ENCODE results near the gene LPAR3. TPM values are rescaled to one million over a fixed set of nuclear protein-coding genes. Genes with fewer than 3 reads are reported as not detected.

The LPAR3 gene
- total RNA-seq, 4 donors from 2014 or later: 1.5 TPM; not detected in 3

GRCh38 chr1:84876353-84876752 is 16.7 kb downstream of the LPAR3 start:
- TF ChIP-seq CTCF (IDR thresholded peaks at IDR 0.05): no peak
- H3K9me3 ChIP-seq: no peaks in the 10 kb centered on the region
- DNase-seq (ENCODE audit: low spot score in 2 of 2): no peak
- no peaks in the 10 kb centered on the region for H3K4me1 ChIP-seq
- no peaks in the 10 kb centered on the region for H3K36me3 ChIP-seq
- 91 to 94% methylated on average over 5 of the region's 5 CpGs for WGBS, 2 donors
- no peaks in the 10 kb centered on the region for H3K27me3 ChIP-seq
- H3K27ac ChIP-seq: no peak overlapping the region
- H3K4me3 ChIP-seq: no peak overlapping the region

- no peaks in the 10 kb centered on the region for H3K9me3 ChIP-seq
- no peak for DNase-seq (ENCODE audit: low spot score in 2 of 2)
- H3K4me1 ChIP-seq: no peaks in the 10 kb centered on the region
- WGBS, 2 donors: 86 to 89% methylated on average over 2 of the region's 2 CpGs
- no peaks in the 10 kb centered on the region for H3K27me3 ChIP-seq
- H3K36me3 ChIP-seq: no peaks in the 10 kb centered on the region
- TF ChIP-seq EP300 (IDR thresholded peaks at IDR 0.05): no peak
- no peak overlapping the region for H3K4me3 ChIP-seq
- H3K27ac ChIP-seq: no peak overlapping the region
Measured at GRCh38 chr1:84873366-84873765, 19.6 kb downstream of the LPAR3 start.

GRCh38 chr1:84872696-84873355 is 20.2 kb downstream of the LPAR3 start:
- Histone ChIP-seq H3K27me3 (no peaks in the 10 kb centered on the region), H3K9me3 (no peaks in the 10 kb centered on the region), H3K4me1 (no peaks in the 10 kb centered on the region), H3K4me3 (no peak overlapping the region), H3K27ac (no peak overlapping the region), H3K36me3 (no peaks in the 10 kb centered on the region)
- 78 to 80% methylated on average over 9 of the region's 9 CpGs for WGBS, 2 donors
- TF ChIP-seq CTCF (IDR thresholded peaks at IDR 0.05) (no peak), POLR2A (IDR thresholded peaks at IDR 0.05) (no peak), EP300 (IDR thresholded peaks at IDR 0.05) (no peak)
- no peak for DNase-seq (ENCODE audit: low spot score in 2 of 2)

- Histone ChIP-seq H3K4me3 (no peak overlapping the region), H3K36me3 (no peaks in the 10 kb centered on the region), H3K9me3 (no peaks in the 10 kb centered on the region), H3K4me1 (no peaks in the 10 kb centered on the region), H3K27ac (no peak overlapping the region), H3K27me3 (no peaks in the 10 kb centered on the region)
- TF ChIP-seq POLR2A (IDR thresholded peaks at IDR 0.05): no peak
- DNase-seq (ENCODE audit: low spot score in 2 of 2): no peak
Measured at GRCh38 chr1:84871181-84871580, 21.8 kb downstream of the LPAR3 start.

- TF ChIP-seq CTCF (IDR thresholded peaks at IDR 0.05) (no peak), POLR2A (IDR thresholded peaks at IDR 0.05) (no peak), EP300 (IDR thresholded peaks at IDR 0.05) (no peak)
Measured at GRCh38 chr1:84870591-84870990, 22.4 kb downstream of the LPAR3 start.

GRCh38 chr1:84869720-84870119 is 23.3 kb downstream of the LPAR3 start:
- Histone ChIP-seq H3K4me3 (no peak overlapping the region), H3K9me3 (no peaks in the 10 kb centered on the region), H3K27ac (no peak overlapping the region), H3K36me3 (no peaks in the 10 kb centered on the region), H3K4me1 (no peaks in the 10 kb centered on the region), H3K27me3 (no peaks in the 10 kb centered on the region)
- DNase-seq (ENCODE audit: low spot score in 2 of 2): no peak
- no peak for TF ChIP-seq CTCF (IDR thresholded peaks at IDR 0.05)
- TF ChIP-seq EP300 (IDR thresholded peaks at IDR 0.05): no peak
- TF ChIP-seq POLR2A (IDR thresholded peaks at IDR 0.05): no peak
- WGBS, 2 donors: 84 to 88% methylated on average over 1 of the region's 1 CpG

More at GRCh38 chr1:84870591-84870990, 22.4 kb downstream of the LPAR3 start:
- H3K4me1 ChIP-seq: no peaks in the 10 kb centered on the region
- H3K4me3 ChIP-seq: no peak overlapping the region
- no peak overlapping the region for H3K27ac ChIP-seq
- DNase-seq (ENCODE audit: low spot score in 2 of 2): no peak
- no peaks in the 10 kb centered on the region for H3K9me3 ChIP-seq
- no peaks in the 10 kb centered on the region for H3K36me3 ChIP-seq
- H3K27me3 ChIP-seq: no peaks in the 10 kb centered on the region
- WGBS, 2 donors: 57 to 60% methylated on average over 2 of the region's 2 CpGs

Measured in tibial nerve (tissue), 4 donors.